GM12801 (cell line): ENCODE data around the gene SLC9A4.

Experiments used
- CTCF ChIP-seq: IDR thresholded peaks from one replicate; pipeline ENCODE4 v1.5.1; 2011; ENCODE audit warnings: control low read depth; ENCODE audit not compliant: insufficient read length; ENCODE audit errors: extremely low read depth

The SLC9A4 gene

GRCh38 chr2:102455061-102455670 is 17.9 kb upstream of the SLC9A4 start:
- no peak for TF ChIP-seq CTCF

- TF ChIP-seq CTCF, result no peak
Observed at GRCh38 chr2:102460467-102460866, 12.6 kb upstream of the SLC9A4 start.

GRCh38 chr2:102461188-102461587 is 11.8 kb upstream of the SLC9A4 start:
- TF ChIP-seq CTCF, result no peak

GRCh38 chr2:102463160-102463559 is 9.9 kb upstream of the SLC9A4 start:
- TF ChIP-seq CTCF, result no peak

GRCh38 chr2:102470168-102470567 is 2.9 kb upstream of the SLC9A4 start:
- no peak for TF ChIP-seq CTCF

GRCh38 chr2:102473631-102474030 is 605 bp downstream of the SLC9A4 start:
- TF ChIP-seq CTCF, result no peak

GRCh38 chr2:102474785-102475184 is 1.8 kb downstream of the SLC9A4 start:
- TF ChIP-seq CTCF, result no peak
